ENCODE results near the gene NXPH4. TPM values are rescaled to one million over a fixed set of nuclear protein-coding genes. Genes with fewer than 3 reads are reported as not detected.

The NXPH4 gene
- total and polyA plus RNA-seq, 2 donors (not counting 1 experiment from before 2014, with no cell fraction given), result 3.5 to 8.6 TPM

DNA sequence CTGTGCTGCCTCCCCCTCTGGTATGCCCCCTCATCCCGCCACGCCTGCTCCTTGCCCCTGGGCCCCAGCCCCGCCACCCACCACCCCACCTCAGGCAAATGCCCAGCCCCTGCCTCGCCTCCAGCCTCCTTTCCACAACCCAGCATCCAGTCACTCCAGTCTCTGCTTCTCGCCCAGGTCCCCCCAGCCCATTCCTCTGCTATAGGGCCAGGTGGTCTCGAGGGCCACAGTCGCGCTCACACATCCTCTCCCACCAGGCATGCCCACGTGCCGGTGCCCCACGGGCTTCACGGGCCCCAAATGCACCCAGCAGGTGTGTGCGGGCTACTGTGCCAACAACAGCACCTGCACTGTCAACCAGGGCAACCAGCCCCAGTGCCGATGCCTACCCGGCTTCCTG, 6.1 kb upstream of the NXPH4 start:
- Histone ChIP-seq H3K4me1 (ENCODE audit: control insufficient read depth in 2 of 2, insufficient read depth in 2 of 2, low read length in 2 of 2) (peaks cover 22 to 27% of the 10 kb centered on the region in 2 donors), H3K79me2 (ENCODE audit: control insufficient read depth, insufficient read depth, low read length) (no peaks in the 10 kb centered on the region), H3K27ac (ENCODE audit: low read length in 2 of 2) (no peak overlapping the region), H4K20me1 (ENCODE audit: control insufficient read depth, insufficient read depth, low read length, poor library complexity, severe bottlenecking) (no peaks in the 10 kb centered on the region), H2AFZ (ENCODE audit: insufficient read depth, low read depth, low read length, poor library complexity, severe bottlenecking) (no peak overlapping the region), H3K9ac (ENCODE audit: low read length) (no peak overlapping the region), H3K4me2 (replicated peaks; ENCODE audit: low read depth, low read length, poor library complexity, severe bottlenecking) (no peak overlapping the region), H3K27me3 (replicated peaks in 1 of 4; ENCODE audit: control extremely low read depth in 1 of 4, control insufficient read depth in 3 of 4, insufficient read depth in 4 of 4, low read length in 3 of 4) (peaks cover 0 to 30% (median 8%) of the 10 kb centered on the region in 4 experiments), H3K36me3 (replicated peaks in 1 of 2; ENCODE audit: control extremely low read depth in 1 of 2, control insufficient read depth in 1 of 2, extremely low read depth in 1 of 2, insufficient read depth in 2 of 2, low read length in 1 of 2) (no peaks in the 10 kb centered on the region), H3K4me3 (ENCODE audit: control extremely low read depth in 1 of 5, extremely low read depth in 1 of 5, insufficient read depth in 1 of 5, low read depth in 2 of 5, low read length in 4 of 5) (no peak overlapping the region), H3K9me3 (ENCODE audit: control extremely low read depth in 1 of 3, control insufficient read depth in 2 of 3, insufficient read depth in 1 of 3, low read length in 2 of 3) (no peaks in the 10 kb centered on the region)
- Mint-ChIP-seq H3K9me3 (ENCODE audit: insufficient read depth) (no peaks in the 10 kb centered on the region), H3K4me3 (no peak overlapping the region), H3K27ac (no peak overlapping the region), H3K27me3 (peaks cover 13% of the 10 kb centered on the region), H3K4me1 (peaks cover 26% of the 10 kb centered on the region)
- ChIA-PET CTCF (interaction anchor here (0.6 to 1.0 kb wide), 2 partner anchors 27 to 33 kb away, joined by 3 read pairs; no protein-coding TSS in a partner anchor), POLR2A (no interaction called here)
- DNase-seq (no peak), ATAC-seq (ENCODE audit: low read depth) (no peak)
- TF ChIP-seq EZH2 (IDR thresholded peaks at IDR 0.05; ENCODE audit: borderline replicate concordance, insufficient read depth, low read depth, low read length, poor library complexity, severe bottlenecking) (no peak), CTCF (IDR thresholded peaks at IDR 0.05) (no peak)
- WGBS (ENCODE audit: insufficient coverage), result 78% methylated on average over 13 of the region's 15 CpGs
- intact Hi-C loops (cut with micrococcal nuclease), result no loop called here

- Histone ChIP-seq H3K4me2 (replicated peaks; ENCODE audit: low read depth, low read length, poor library complexity, severe bottlenecking) (no peak overlapping the region), H3K9me3 (ENCODE audit: control extremely low read depth in 1 of 3, control insufficient read depth in 2 of 3, insufficient read depth in 1 of 3, low read length in 2 of 3) (no peaks in the 10 kb centered on the region), H3K27ac (ENCODE audit: low read length in 2 of 2) (no peak overlapping the region), H2AFZ (ENCODE audit: insufficient read depth, low read depth, low read length, poor library complexity, severe bottlenecking) (no peak overlapping the region), H3K36me3 (replicated peaks in 1 of 2; ENCODE audit: control extremely low read depth in 1 of 2, control insufficient read depth in 1 of 2, extremely low read depth in 1 of 2, insufficient read depth in 2 of 2, low read length in 1 of 2) (no peaks in the 10 kb centered on the region), H3K79me2 (ENCODE audit: control insufficient read depth, insufficient read depth, low read length) (no peaks in the 10 kb centered on the region), H4K20me1 (ENCODE audit: control insufficient read depth, insufficient read depth, low read length, poor library complexity, severe bottlenecking) (no peaks in the 10 kb centered on the region), H3K27me3 (replicated peaks in 1 of 4; ENCODE audit: control extremely low read depth in 1 of 4, control insufficient read depth in 3 of 4, insufficient read depth in 4 of 4, low read length in 3 of 4) (peaks cover 0 to 36% (median 11%) of the 10 kb centered on the region in 4 experiments), H3K9ac (ENCODE audit: low read length) (no peak overlapping the region), H3K4me1 (ENCODE audit: control insufficient read depth in 2 of 2, insufficient read depth in 2 of 2, low read length in 2 of 2) (peaks cover 28 to 33% of the 10 kb centered on the region in 2 donors), H3K4me3 (ENCODE audit: control extremely low read depth in 1 of 5, extremely low read depth in 1 of 5, insufficient read depth in 1 of 5, low read depth in 2 of 5, low read length in 4 of 5) (no peak overlapping the region)
- intact Hi-C loops (cut with micrococcal nuclease), result no loop called here
- H3K4me3 Mint-ChIP-seq, result no peak overlapping the region
- TF ChIP-seq CTCF (IDR thresholded peaks at IDR 0.05) (no peak), EZH2 (IDR thresholded peaks at IDR 0.05; ENCODE audit: borderline replicate concordance, insufficient read depth, low read depth, low read length, poor library complexity, severe bottlenecking) (no peak)
- H3K27me3 Mint-ChIP-seq, result peaks cover 14% of the 10 kb centered on the region
- ATAC-seq (ENCODE audit: low read depth), result no peak
- H3K27ac Mint-ChIP-seq, result no peak overlapping the region
- 94% methylated on average over 16 of the region's 16 CpGs for WGBS (ENCODE audit: insufficient coverage)
- ChIA-PET POLR2A (no interaction called here), CTCF (interaction anchor here (1.0 kb wide), 1 partner anchor 33 kb away, joined by 3 read pairs; no protein-coding TSS in a partner anchor)
- peaks cover 32% of the 10 kb centered on the region for H3K4me1 Mint-ChIP-seq
- H3K9me3 Mint-ChIP-seq (ENCODE audit: insufficient read depth), result no peaks in the 10 kb centered on the region
- DNase-seq, result no peak
Measured at GRCh38 chr12:57210926-57211692, 5.5 kb upstream of the NXPH4 start.

All from B cell (primary cell).